Tibial nerve (tissue), 4 donors: ENCODE data around the gene GCFC2.

Experiments
- EP300 ChIP-seq, 2 donors: sonication (generic); formaldehyde crosslinking; IDR thresholded peaks; one replicate each; pipeline ENCODE4 v1.6.1; 2017; ENCODE audit warnings: antibody characterized with exemption in 2 of 2, mild to moderate bottlenecking in 1 of 2
- POLR2A ChIP-seq, 2 donors: fragments of 450-650 bp; IDR thresholded peaks; one replicate each; pipeline ENCODE4 v1.6.1; 2017; ENCODE audit warnings: antibody characterized with exemption in 2 of 2, mild to moderate bottlenecking in 2 of 2, moderate library complexity in 2 of 2
- TF ChIP-seq, protein P1 (sequence below), 5 experiments: fragments of 200-600 bp in 3 of 5; fragments of 450-650 bp in 2 of 5; sonication (generic) in 3 of 5; IDR thresholded peaks; one replicate each; pipeline ENCODE4 v1.5.1; 2016 to 2019; ENCODE audit warnings: antibody characterized with exemption in 5 of 5, mild to moderate bottlenecking in 3 of 5, moderate library complexity in 2 of 5

DNA sequence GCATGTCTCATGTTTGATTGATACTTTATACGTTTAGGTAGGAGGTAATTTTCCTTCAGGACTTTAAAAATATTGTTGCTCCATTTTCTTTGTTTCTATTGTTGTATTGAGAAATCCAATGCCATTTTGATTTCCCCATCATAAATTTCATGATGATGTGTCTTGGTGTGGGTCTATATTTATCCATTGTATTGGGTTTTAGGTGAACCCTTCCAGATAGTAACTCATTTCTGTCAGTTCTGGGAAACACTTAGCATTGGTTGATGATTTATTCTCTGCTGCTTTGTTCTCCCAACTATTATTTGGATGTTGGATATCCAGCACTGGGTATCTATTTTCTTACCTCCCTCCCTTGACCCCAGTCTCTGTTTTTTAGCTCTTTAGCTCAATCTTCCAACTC lies 54.2 kb downstream of the GCFC2 start:
- TF ChIP-seq, protein P1, sequence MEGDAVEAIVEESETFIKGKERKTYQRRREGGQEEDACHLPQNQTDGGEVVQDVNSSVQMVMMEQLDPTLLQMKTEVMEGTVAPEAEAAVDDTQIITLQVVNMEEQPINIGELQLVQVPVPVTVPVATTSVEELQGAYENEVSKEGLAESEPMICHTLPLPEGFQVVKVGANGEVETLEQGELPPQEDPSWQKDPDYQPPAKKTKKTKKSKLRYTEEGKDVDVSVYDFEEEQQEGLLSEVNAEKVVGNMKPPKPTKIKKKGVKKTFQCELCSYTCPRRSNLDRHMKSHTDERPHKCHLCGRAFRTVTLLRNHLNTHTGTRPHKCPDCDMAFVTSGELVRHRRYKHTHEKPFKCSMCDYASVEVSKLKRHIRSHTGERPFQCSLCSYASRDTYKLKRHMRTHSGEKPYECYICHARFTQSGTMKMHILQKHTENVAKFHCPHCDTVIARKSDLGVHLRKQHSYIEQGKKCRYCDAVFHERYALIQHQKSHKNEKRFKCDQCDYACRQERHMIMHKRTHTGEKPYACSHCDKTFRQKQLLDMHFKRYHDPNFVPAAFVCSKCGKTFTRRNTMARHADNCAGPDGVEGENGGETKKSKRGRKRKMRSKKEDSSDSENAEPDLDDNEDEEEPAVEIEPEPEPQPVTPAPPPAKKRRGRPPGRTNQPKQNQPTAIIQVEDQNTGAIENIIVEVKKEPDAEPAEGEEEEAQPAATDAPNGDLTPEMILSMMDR (IDR thresholded peaks at IDR 0.05): no peak
- TF ChIP-seq POLR2A (IDR thresholded peaks at IDR 0.05) (no peak), EP300 (IDR thresholded peaks at IDR 0.05) (no peak)
